AG04450 (cell line): ENCODE results near the gene CTNS. TPM values are rescaled to one million over a fixed set of nuclear protein-coding genes. Genes with fewer than 3 reads are reported as not detected.

Source experiments
- CTCF ChIA-PET: fragments of 300-600, 350-600 bp; formaldehyde crosslinking; extraction: SDS; loops from one replicate; lab custom pipeline; 2022; ENCODE audit warnings: antibody characterized with exemption, inconsistent platforms; lab: Charles Lee
- POLR2A ChIA-PET: fragments of 350-600 bp; formaldehyde crosslinking; extraction: SDS; loops from one replicate; lab custom pipeline; 2021; ENCODE audit warnings: antibody characterized with exemption, inconsistent platforms; lab: Yijun Ruan, JAX
- DNase-seq: peaks from one replicate; pipeline ENCODE4 v3.0.0-alpha.2; 2011; ENCODE audit warnings: low read depth, low spot score
- H3K27ac ChIP-seq: one replicate; pipeline ENCODE4 v1.5.1; 2012; ENCODE audit warnings: low read depth, low read length, control low read depth
- H3K27me3 ChIP-seq: one replicate; pipeline ENCODE4 v1.6.0; 2012; ENCODE audit warnings: low read length; ENCODE audit not compliant: control insufficient read depth, insufficient read depth
- H3K4me3 ChIP-seq: 2 replicates; pipeline ENCODE4 v1.5.1; 2011; ENCODE audit warnings: mild to moderate bottlenecking, low read depth, low read length, control low read depth
- H3K9me3 ChIP-seq: 2 replicates; pipeline ENCODE4 v1.5.1; 2012; ENCODE audit warnings: low read length; ENCODE audit not compliant: control insufficient read depth, insufficient read depth
- polyA plus RNA-seq: library from polyadenylated mRNA; depleted of rRNA; stranded (reverse); fragments of >200 nt; gene quantifications from 2 replicates; pipeline ENCODE4 v1.2.3, GENCODE V29; 2011
- TF ChIP-seq, protein P1 (sequence below): IDR thresholded peaks from 2 replicates; pipeline ENCODE4 v1.5.1; 2011; ENCODE audit warnings: low read depth, low read length, control low read depth, inconsistent platforms

CTNS gene
- polyA plus RNA-seq, 1 experiment: 4.2 TPM

GRCh38 chr17:3592216-3592860 lies 44.2 kb upstream of the CTNS start:
- ChIA-PET CTCF (no interaction called here), POLR2A (no interaction called here)
- DNase-seq: no peak
- no peak overlapping the region for H3K27ac ChIP-seq
- H3K4me3 ChIP-seq: no peak overlapping the region
- H3K27me3 ChIP-seq: no peaks in the 10 kb centered on the region
- no peaks in the 10 kb centered on the region; the same call in 1 of the 2 replicates for H3K9me3 ChIP-seq
- TF ChIP-seq, protein P1, sequence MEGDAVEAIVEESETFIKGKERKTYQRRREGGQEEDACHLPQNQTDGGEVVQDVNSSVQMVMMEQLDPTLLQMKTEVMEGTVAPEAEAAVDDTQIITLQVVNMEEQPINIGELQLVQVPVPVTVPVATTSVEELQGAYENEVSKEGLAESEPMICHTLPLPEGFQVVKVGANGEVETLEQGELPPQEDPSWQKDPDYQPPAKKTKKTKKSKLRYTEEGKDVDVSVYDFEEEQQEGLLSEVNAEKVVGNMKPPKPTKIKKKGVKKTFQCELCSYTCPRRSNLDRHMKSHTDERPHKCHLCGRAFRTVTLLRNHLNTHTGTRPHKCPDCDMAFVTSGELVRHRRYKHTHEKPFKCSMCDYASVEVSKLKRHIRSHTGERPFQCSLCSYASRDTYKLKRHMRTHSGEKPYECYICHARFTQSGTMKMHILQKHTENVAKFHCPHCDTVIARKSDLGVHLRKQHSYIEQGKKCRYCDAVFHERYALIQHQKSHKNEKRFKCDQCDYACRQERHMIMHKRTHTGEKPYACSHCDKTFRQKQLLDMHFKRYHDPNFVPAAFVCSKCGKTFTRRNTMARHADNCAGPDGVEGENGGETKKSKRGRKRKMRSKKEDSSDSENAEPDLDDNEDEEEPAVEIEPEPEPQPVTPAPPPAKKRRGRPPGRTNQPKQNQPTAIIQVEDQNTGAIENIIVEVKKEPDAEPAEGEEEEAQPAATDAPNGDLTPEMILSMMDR: no peak

DNA sequence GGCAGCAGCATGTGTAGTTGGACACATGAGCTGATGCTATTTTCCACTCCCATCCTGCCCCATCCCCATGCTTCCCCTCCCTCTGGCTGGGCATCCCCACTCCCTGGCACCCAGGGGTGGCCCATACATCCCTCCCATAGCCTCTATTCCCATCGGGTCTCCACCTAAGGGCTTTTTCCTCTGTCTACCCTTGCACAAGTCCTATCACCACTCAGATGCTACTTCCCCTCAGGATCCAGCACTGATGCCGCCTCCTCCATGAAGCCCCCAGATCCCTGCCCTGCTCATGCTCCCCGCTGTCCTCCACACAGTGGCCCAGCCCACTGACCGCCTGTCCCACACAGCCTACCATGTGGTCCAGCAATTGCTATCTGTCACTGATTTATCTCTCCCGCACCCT lies 43.2 kb upstream of the CTNS start:
- no peaks in the 10 kb centered on the region for H3K27me3 ChIP-seq
- ChIA-PET POLR2A (no interaction called here), CTCF (no interaction called here)
- H3K9me3 ChIP-seq: no peaks in the 10 kb centered on the region; the same call in 1 of the 2 replicates
- DNase-seq: no peak
- no peak overlapping the region for H3K4me3 ChIP-seq
- no peak overlapping the region for H3K27ac ChIP-seq
- TF ChIP-seq, protein P1: no peak

GRCh38 chr17:3594051-3594800 lies 42.3 kb upstream of the CTNS start:
- peak; percentile 48 for DNase-seq
- H3K4me3 ChIP-seq: no peak overlapping the region
- no peaks in the 10 kb centered on the region; the same call in 1 of the 2 replicates for H3K9me3 ChIP-seq
- ChIA-PET CTCF (no interaction called here), POLR2A (no interaction called here)
- no peaks in the 10 kb centered on the region for H3K27me3 ChIP-seq
- TF ChIP-seq, protein P1: no peak
- peak overlapping the region; percentile 31 for H3K27ac ChIP-seq

DNA sequence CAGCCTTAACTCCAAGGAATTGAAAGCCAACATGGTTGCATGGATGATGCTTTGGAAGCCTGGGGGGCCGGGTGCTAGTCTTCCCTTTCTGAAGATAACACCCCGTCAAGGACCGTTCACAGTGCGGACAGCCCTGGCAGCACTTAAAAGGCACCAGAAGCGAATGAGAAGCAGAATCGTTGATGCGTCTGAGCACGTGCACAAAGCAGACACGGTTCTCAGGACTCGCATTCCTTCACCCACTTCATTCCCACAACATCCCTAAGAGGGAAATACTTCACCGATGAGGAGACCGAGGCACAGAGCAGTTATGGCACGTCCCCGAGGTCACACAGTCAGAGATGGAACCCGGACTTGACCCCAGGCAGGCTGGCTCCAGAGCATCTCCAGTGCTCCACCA lies 41.6 kb upstream of the CTNS start:
- no peaks in the 10 kb centered on the region for H3K27me3 ChIP-seq
- H3K9me3 ChIP-seq: no peaks in the 10 kb centered on the region; the same call in 1 of the 2 replicates
- CTCF ChIA-PET: no interaction called here
- no peak overlapping the region for H3K27ac ChIP-seq
- DNase-seq: no peak
- no peak overlapping the region for H3K4me3 ChIP-seq
- TF ChIP-seq, protein P1: no peak
- POLR2A ChIA-PET: no interaction called here
